Natural killer cell treated with Interleukin-12 subunit alpha and Interleukin-12 subunit beta and Interleukin-15 and Interleukin-18, amount 100 ng/mL, for 72 hours (primary cell): ENCODE results near the gene POR. TPM values are rescaled to one million over a fixed set of nuclear protein-coding genes. Genes with fewer than 3 reads are reported as not detected.
"Not testable (repeated sequence)": the region's sequence is repeated elsewhere in the genome, so short reads cannot be mapped to it uniquely, and the experiment has no call there.

Experiments used
- ATAC-seq, 2 donors: fragments of 150-1000 bp; cut with Tn5 transposase in 1 of 2; sonication (Bioruptor Pico), chemical (Tn5 transposase) in 1 of 2; 2 replicates each; pipeline ENCODE4 v1.10.0; 2021
- DNase-seq: peaks from one replicate; pipeline ENCODE4 v3.0.0; 2022; ENCODE audit warnings: low spot score
- H3K27ac Mint-ChIP-seq, 2 donors: 1 replicate in 1 of 2; 2 replicates in 1 of 2; pipeline ENCODE4 v1.8.0; 2022; ENCODE audit warnings: mixed read lengths in 2 of 2, mild to moderate bottlenecking in 1 of 2, moderate library complexity in 1 of 2
- H3K27me3 Mint-ChIP-seq, 2 donors: 1 replicate in 1 of 2; 2 replicates in 1 of 2; pipeline ENCODE4 v1.8.0; 2022; ENCODE audit warnings: mixed read lengths in 2 of 2
- H3K36me3 Mint-ChIP-seq: one replicate; pipeline ENCODE4 v1.8.0; 2022; ENCODE audit warnings: mixed read lengths
- H3K4me1 Mint-ChIP-seq, 2 donors: 1 replicate in 1 of 2; 2 replicates in 1 of 2; pipeline ENCODE4 v1.8.0; 2022; ENCODE audit warnings: low read depth in 2 of 2, mixed read lengths in 2 of 2, mild to moderate bottlenecking in 1 of 2
- H3K4me3 Mint-ChIP-seq: one replicate; pipeline ENCODE4 v1.8.0; 2022; ENCODE audit warnings: mixed read lengths
- H3K9me3 Mint-ChIP-seq: 2 replicates; pipeline ENCODE4 v1.8.0; 2022; ENCODE audit warnings: mixed read lengths
- total RNA-seq, 2 donors: library from RNA; stranded (reverse); gene quantifications; one replicate each; pipeline ENCODE4 v1.2.3, GENCODE V29; 2022

The POR gene
- total RNA-seq, 2 donors from 2014 or later, result 112 to 164 TPM

GRCh38 chr7:76022026-76022780 lies 107.2 kb downstream of the POR start:
- Mint-ChIP-seq H3K27me3 (no peaks in the 10 kb centered on the region), H3K36me3 (peaks cover 9% of the 10 kb centered on the region), H3K4me3 (no peak overlapping the region), H3K27ac (no peak overlapping the region), H3K4me1 (peaks cover 13 to 26% of the 10 kb centered on the region in 2 donors), H3K9me3 (no peaks in the 10 kb centered on the region)
- no peak for DNase-seq
- ATAC-seq, result no peak

GRCh38 chr7:76023002-76023401 lies 108.0 kb downstream of the POR start:
- Mint-ChIP-seq H3K4me1 (peaks cover 13 to 23% of the 10 kb centered on the region in 2 donors), H3K27ac (no peak overlapping the region), H3K9me3 (no peaks in the 10 kb centered on the region), H3K27me3 (no peaks in the 10 kb centered on the region), H3K4me3 (no peak overlapping the region), H3K36me3 (peaks cover 9% of the 10 kb centered on the region)
- no peak for ATAC-seq
- DNase-seq, result no peak

- H3K9me3 Mint-ChIP-seq, H3K27me3 Mint-ChIP-seq, H3K4me1 Mint-ChIP-seq, H3K36me3 Mint-ChIP-seq, H3K27ac Mint-ChIP-seq, ATAC-seq, H3K4me3 Mint-ChIP-seq, DNase-seq: not testable (repeated sequence)
These were observed 114.7 kb downstream of the POR start for GRCh38 chr7:76029682-76030081.

GRCh38 chr7:76031964-76032363 lies 117.0 kb downstream of the POR start:
- DNase-seq (no peak), ATAC-seq (no peak)
- Mint-ChIP-seq H3K4me3 (no peak overlapping the region), H3K36me3 (no peaks in the 10 kb centered on the region), H3K27me3 (no peaks in the 10 kb centered on the region), H3K9me3 (no peaks in the 10 kb centered on the region), H3K27ac (no peak overlapping the region), H3K4me1 (peaks cover 10 to 14% of the 10 kb centered on the region in 2 donors)

Other genes with a start within 250 kb of the POR start
- 10 to 100 TPM; 13.5 to 22.0 TPM for gene HIP1, start 176.2 kb upstream of the POR start, total RNA-seq
- gene CCL26, start 142.9 kb upstream of the POR start, total RNA-seq, result not detected
- gene CCL24, start 101.3 kb upstream of the POR start, total RNA-seq, result 1 to 10 TPM in 1 of 2 donors, under 1 TPM in 1; 0.90 to 1.1 TPM
- gene RHBDD2, start 36.1 kb upstream of the POR start, total RNA-seq, result 10 to 100 TPM; 33.8 to 46.0 TPM
- 100 to 1,000 TPM in 1 of 2 donors, 10 to 100 TPM in 1; 93.9 to 218 TPM for gene TMEM120A, start 79.4 kb downstream of the POR start, total RNA-seq
- gene STYXL1, start 132.8 kb downstream of the POR start, total RNA-seq, result 10 to 100 TPM; 36.6 to 56.4 TPM
- gene MDH2, start 133.0 kb downstream of the POR start, total RNA-seq, result 100 to 1,000 TPM; 178 to 266 TPM